MCF 10A (cell line): ENCODE data around the gene SLC16A2. TPM values are rescaled to one million over a fixed set of nuclear protein-coding genes. Genes with fewer than 3 reads are reported as not detected.

Experiments
- BruUV-seq: library from RNA; stranded (reverse); fragments of 400-500 nt; replicated peaks from 2 replicates; lab custom pipeline; 2021; lab: Mats Ljungman, UMichigan
- CTCF ChIA-PET: fragments of 300-600 bp; sonication (Branson Sonifier 250); formaldehyde crosslinking; extraction: SDS; loops from one replicate; lab custom pipeline; 2021; ENCODE audit warnings: antibody characterized with exemption, inconsistent platforms; lab: Yijun Ruan, JAX
- POLR2A ChIA-PET: fragments of 300-600, 350-650 bp; sonication (Branson Sonifier 250); formaldehyde crosslinking; extraction: SDS; loops from one replicate; lab custom pipeline; 2020; ENCODE audit warnings: antibody characterized with exemption, inconsistent platforms; lab: Yijun Ruan, JAX
- DNase-seq: peaks from one replicate; pipeline ENCODE4 v3.0.0-alpha.2; 2018; ENCODE audit not compliant: unreplicated experiment
- H3K27ac Mint-ChIP-seq: one replicate; pipeline ENCODE4 v1.8.0; 2022; ENCODE audit warnings: mild to moderate bottlenecking, low read depth, mixed read lengths; ENCODE audit not compliant: unreplicated experiment
- H3K27me3 Mint-ChIP-seq: one replicate; pipeline ENCODE4 v1.8.0; 2022; ENCODE audit warnings: mixed read lengths; ENCODE audit not compliant: insufficient read depth, unreplicated experiment
- H3K36me3 Mint-ChIP-seq: one replicate; pipeline ENCODE4 v1.8.0; 2022; ENCODE audit warnings: mild to moderate bottlenecking, moderate library complexity, mixed read lengths; ENCODE audit not compliant: insufficient read depth, unreplicated experiment
- H3K4me1 Mint-ChIP-seq: one replicate; pipeline ENCODE4 v1.8.0; 2022; ENCODE audit warnings: mixed read lengths; ENCODE audit not compliant: insufficient read depth, unreplicated experiment
- H3K4me3 Mint-ChIP-seq: one replicate; pipeline ENCODE4 v1.8.0; 2022; ENCODE audit warnings: mild to moderate bottlenecking, moderate library complexity, mixed read lengths; ENCODE audit not compliant: unreplicated experiment
- H3K9me3 Mint-ChIP-seq: one replicate; pipeline ENCODE4 v1.8.0; 2022; ENCODE audit warnings: mixed read lengths; ENCODE audit not compliant: unreplicated experiment
- CTCF ChIP-seq: fragments of 200-600 bp; IDR thresholded peaks from one replicate; pipeline ENCODE4 v1.8.0; 2022; ENCODE audit warnings: antibody characterized with exemption, mild to moderate bottlenecking; ENCODE audit not compliant: unreplicated experiment
- intact Hi-C: fragments of 100-400 bp; cut with micrococcal nuclease; formaldehyde crosslinking; loops from 2 replicates; pipeline ENCODE4 v1.14.1; 2022
- total RNA-seq: library from RNA; stranded (reverse); gene quantifications from 2 replicates; pipeline ENCODE4 v1.2.3, GENCODE V29; 2022

Gene SLC16A2
- total RNA-seq, 1 experiment from 2014 or later = 11.9 TPM

GRCh38 chrX:74493806-74494205 is 72.5 kb downstream of the SLC16A2 start:
- no peak overlapping the region for H3K4me3 Mint-ChIP-seq
- no peak for TF ChIP-seq CTCF
- no TSS peak for BruUV-seq
- no peak overlapping the region for H3K27ac Mint-ChIP-seq
- no peaks in the 10 kb centered on the region for H3K36me3 Mint-ChIP-seq
- peaks cover 14% of the 10 kb centered on the region for H3K27me3 Mint-ChIP-seq
- ChIA-PET POLR2A (no interaction called here), CTCF (no interaction called here)
- intact Hi-C loops = no loop called here
- no peaks in the 10 kb centered on the region for H3K4me1 Mint-ChIP-seq
- H3K9me3 Mint-ChIP-seq = no peaks in the 10 kb centered on the region
- DNase-seq = no peak

- DNase-seq = no peak
- H3K9me3 Mint-ChIP-seq = no peaks in the 10 kb centered on the region
- intact Hi-C loops = no loop called here
- no peaks in the 10 kb centered on the region for H3K36me3 Mint-ChIP-seq
- POLR2A ChIA-PET = no interaction called here
- H3K27ac Mint-ChIP-seq = no peak overlapping the region
- no TSS peak for BruUV-seq
- peaks cover 14% of the 10 kb centered on the region for H3K27me3 Mint-ChIP-seq
- no peak overlapping the region for H3K4me3 Mint-ChIP-seq
- TF ChIP-seq CTCF = no peak
- no peaks in the 10 kb centered on the region for H3K4me1 Mint-ChIP-seq
- CTCF ChIA-PET = no interaction called here
These were observed 77.6 kb downstream of the SLC16A2 start for GRCh38 chrX:74498924-74499323.

- peaks cover 14% of the 10 kb centered on the region for H3K27me3 Mint-ChIP-seq
- BruUV-seq = no TSS peak
- no peak for DNase-seq
- no peak overlapping the region for H3K27ac Mint-ChIP-seq
- TF ChIP-seq CTCF = no peak
- no peaks in the 10 kb centered on the region for H3K4me1 Mint-ChIP-seq
- ChIA-PET CTCF (interaction anchor here (1.1 kb wide), 1 partner anchor 64 kb away, joined by 3 read pairs; no protein-coding TSS in a partner anchor), POLR2A (no interaction called here)
- no peak overlapping the region for H3K4me3 Mint-ChIP-seq
- intact Hi-C loops = no loop called here
- H3K9me3 Mint-ChIP-seq = no peaks in the 10 kb centered on the region
- no peaks in the 10 kb centered on the region for H3K36me3 Mint-ChIP-seq
These were observed 78.8 kb downstream of the SLC16A2 start for GRCh38 chrX:74500067-74500466.

- TF ChIP-seq CTCF = no peak
- peaks cover 14% of the 10 kb centered on the region for H3K27me3 Mint-ChIP-seq
- ChIA-PET CTCF (interaction anchor here (0.6 to 1.1 kb wide), 2 partner anchors 64 to 650 kb away, joined by 3 read pairs; no protein-coding TSS in a partner anchor), POLR2A (no interaction called here)
- BruUV-seq = no TSS peak
- intact Hi-C loops = no loop called here
- no peak overlapping the region for H3K4me3 Mint-ChIP-seq
- H3K27ac Mint-ChIP-seq = no peak overlapping the region
- DNase-seq = no peak
- H3K9me3 Mint-ChIP-seq = no peaks in the 10 kb centered on the region
- no peaks in the 10 kb centered on the region for H3K36me3 Mint-ChIP-seq
- no peaks in the 10 kb centered on the region for H3K4me1 Mint-ChIP-seq
These were observed 79.3 kb downstream of the SLC16A2 start for GRCh38 chrX:74500555-74500954.
